H1 (cell line): ENCODE data around the gene HDAC8. TPM values are rescaled to one million over a fixed set of nuclear protein-coding genes. Genes with fewer than 3 reads are reported as not detected.

ENCODE experiments used
- BRCA1 ChIP-seq: IDR thresholded peaks from 2 replicates; pipeline ENCODE4 v1.6.1; 2012; ENCODE audit warnings: low read depth, low read length, improper control_type of control experiment
- CHD1 ChIP-seq: IDR thresholded peaks from 2 replicates; pipeline ENCODE4 v1.6.1; 2012; ENCODE audit warnings: low read depth, low read length, improper control_type of control experiment
- CHD2 ChIP-seq: IDR thresholded peaks from 2 replicates; pipeline ENCODE4 v1.6.1; 2012; ENCODE audit warnings: low read length, improper control_type of control experiment
- POLR2AphosphoS5 ChIP-seq: IDR thresholded peaks from 2 replicates; pipeline ENCODE4 v1.6.1; 2011; ENCODE audit warnings: low read depth, low read length
- polyA plus RNA-seq, 7 experiments: library from polyadenylated mRNA; depleted of rRNA in 3 of 7; stranded (reverse) in 5 of 7; unstranded in 2 of 7; fragments of >200 nt in 5 of 7; fragments of 200-250 nt in 2 of 7; gene quantifications; 1 replicate in 5 of 7; 2 replicates in 1 of 7; 4 replicates in 1 of 7; pipeline versions ENCODE4 v1.2.1 to v1.2.3, GENCODE V29; 2011 to 2013; ENCODE audit warnings: missing spikeins in 2 of 7, mixed read lengths in 2 of 7
- total RNA-seq: library from RNA; stranded (reverse); fragmentation: NEBNext Ultra II Directional; extraction: Animal tissue kit (Norgen Biotek cat#: 25700); gene quantifications from 2 replicates; pipeline ENCODE4 v1.2.1, GENCODE V29; 2021
- TF ChIP-seq, protein P1 (sequence below): IDR thresholded peaks from 2 replicates; pipeline ENCODE4 v1.6.1; 2012; ENCODE audit warnings: low read length, inconsistent platforms

The HDAC8 gene
- total and polyA plus RNA-seq, 2 of the 8 experiments (the other 6 are each of a cell fraction or from before 2014, with no cell fraction given): 9.7 to 20.3 TPM

GRCh38 chrX:72568406-72569092 lies 4.1 kb downstream of the HDAC8 start (continued):
- TF ChIP-seq, protein P1, sequence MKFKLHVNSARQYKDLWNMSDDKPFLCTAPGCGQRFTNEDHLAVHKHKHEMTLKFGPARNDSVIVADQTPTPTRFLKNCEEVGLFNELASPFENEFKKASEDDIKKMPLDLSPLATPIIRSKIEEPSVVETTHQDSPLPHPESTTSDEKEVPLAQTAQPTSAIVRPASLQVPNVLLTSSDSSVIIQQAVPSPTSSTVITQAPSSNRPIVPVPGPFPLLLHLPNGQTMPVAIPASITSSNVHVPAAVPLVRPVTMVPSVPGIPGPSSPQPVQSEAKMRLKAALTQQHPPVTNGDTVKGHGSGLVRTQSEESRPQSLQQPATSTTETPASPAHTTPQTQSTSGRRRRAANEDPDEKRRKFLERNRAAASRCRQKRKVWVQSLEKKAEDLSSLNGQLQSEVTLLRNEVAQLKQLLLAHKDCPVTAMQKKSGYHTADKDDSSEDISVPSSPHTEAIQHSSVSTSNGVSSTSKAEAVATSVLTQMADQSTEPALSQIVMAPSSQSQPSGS: no peak
- TF ChIP-seq CHD1: no peak
- no peak for TF ChIP-seq POLR2AphosphoS5
- no peak for TF ChIP-seq CHD2
- TF ChIP-seq BRCA1: no peak
